Activated CD4-positive, alpha-beta T cell treated with anti-CD3 and anti-CD28 coated beads for 24 hours (primary cell): ENCODE data around the gene EPHA1.

Source experiments
- DNase-seq, 2 donors: peaks; one replicate each; pipeline ENCODE4 v3.0.0-alpha.2; 2020; ENCODE audit warnings: low read depth in 2 of 2

The EPHA1 gene

GRCh38 chr7:143389316-143390103 lies 19.1 kb downstream of the EPHA1 start:
- DNase-seq: no peak

- no peak for DNase-seq
Measured at GRCh38 chr7:143388491-143389101, 20.1 kb downstream of the EPHA1 start.

- DNase-seq: no peak
Measured at GRCh38 chr7:143388051-143388450, 20.6 kb downstream of the EPHA1 start.

DNA sequence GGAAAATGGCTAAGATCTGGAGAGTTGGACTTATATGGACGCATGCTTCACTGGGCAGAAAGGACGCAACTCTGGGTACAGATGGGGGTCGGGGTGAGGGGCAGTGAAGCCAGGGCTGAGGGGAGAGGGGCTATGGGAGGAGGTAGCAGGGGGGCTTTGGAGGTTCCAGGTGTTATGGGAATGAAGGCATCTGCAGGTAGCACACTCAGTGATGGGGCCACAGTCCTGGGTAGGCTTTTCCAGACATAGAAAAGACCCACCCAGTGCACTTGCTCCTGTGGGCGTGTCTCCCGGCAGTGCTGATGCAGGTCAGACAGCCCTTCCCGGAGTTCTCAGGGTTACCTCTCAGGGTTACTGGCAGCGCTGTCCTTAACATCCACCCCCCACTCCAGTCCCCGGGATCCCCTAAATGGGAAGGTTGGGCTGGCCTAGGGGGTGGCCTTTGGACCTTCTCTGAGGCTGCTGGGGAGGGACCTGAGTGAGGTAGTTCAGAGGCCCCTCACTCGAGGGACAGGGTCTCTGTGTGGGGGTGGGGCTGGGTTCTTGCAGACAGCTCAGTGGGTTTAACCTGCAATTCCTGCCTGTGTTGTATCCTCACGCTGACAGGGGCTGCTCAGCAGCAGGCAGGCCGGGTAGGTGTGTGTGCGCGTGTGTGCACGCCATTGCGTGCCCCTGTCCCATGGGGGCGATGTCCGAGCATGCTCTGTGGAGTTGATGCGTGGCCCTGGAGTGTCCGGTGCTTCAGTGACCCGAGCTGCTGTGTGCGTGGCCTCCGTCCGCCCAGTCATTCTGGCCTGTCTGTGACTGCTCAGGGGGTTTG lies 21.3 kb downstream of the EPHA1 start:
- no peak for DNase-seq

- DNase-seq: no peak
Measured at GRCh38 chr7:143385891-143386781, 22.5 kb downstream of the EPHA1 start.

GRCh38 chr7:143384661-143385631 lies 23.7 kb downstream of the EPHA1 start:
- no peak for DNase-seq

- DNase-seq: no peak
Measured at GRCh38 chr7:143384148-143384547, 24.5 kb downstream of the EPHA1 start.

DNA sequence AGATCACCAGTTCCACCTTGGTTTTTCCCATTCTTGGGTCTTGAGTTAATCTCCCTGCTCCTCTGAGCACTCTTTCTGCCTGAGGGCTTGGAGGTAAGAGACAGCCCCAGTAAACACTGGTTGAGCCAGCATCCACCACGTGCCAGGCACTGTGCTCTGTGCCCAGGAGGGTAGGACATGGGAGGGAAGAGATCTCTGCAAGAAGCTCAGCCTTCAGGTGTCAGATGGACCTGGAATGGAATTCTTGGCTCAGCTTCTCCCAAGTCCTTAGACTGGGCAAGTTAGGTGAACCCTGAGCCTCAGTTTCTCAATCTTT lies 25.1 kb downstream of the EPHA1 start:
- DNase-seq: no peak

GRCh38 chr7:143382791-143383641 lies 25.6 kb downstream of the EPHA1 start:
- no peak for DNase-seq

- no peak for DNase-seq
Measured at GRCh38 chr7:143382126-143382790, 26.4 kb downstream of the EPHA1 start.

DNA sequence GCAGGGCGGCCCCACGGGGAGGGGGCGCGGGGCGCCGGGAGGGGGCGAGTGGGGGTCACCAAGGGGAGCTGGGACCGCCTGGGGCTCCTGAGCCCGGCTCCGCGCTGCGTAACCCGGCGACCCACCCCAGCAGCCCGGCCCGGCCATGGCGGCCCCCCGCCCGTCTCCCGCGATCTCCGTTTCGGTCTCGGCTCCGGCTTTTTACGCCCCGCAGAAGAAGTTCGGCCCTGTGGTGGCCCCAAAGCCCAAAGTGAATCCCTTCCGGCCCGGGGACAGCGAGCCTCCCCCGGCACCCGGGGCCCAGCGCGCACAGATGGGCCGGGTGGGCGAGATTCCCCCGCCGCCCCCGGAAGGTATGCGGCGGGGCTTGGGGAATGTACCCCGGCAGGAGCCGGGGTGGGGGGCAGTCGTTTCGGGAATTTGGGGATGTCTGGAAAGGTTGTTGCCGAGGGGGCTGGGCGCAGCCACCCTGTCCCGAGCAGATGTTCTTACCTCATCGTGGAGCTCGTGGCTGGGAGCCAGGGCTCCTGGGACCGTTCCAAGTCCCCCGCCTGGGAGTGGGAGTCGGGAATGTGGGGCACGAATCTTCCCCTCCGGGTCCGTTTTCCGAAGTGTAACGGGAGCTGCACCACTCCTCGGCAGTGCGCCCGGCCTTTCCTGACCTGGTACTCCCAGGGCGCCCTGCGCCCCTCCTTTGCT lies 27.1 kb downstream of the EPHA1 start:
- DNase-seq: no peak

DNA sequence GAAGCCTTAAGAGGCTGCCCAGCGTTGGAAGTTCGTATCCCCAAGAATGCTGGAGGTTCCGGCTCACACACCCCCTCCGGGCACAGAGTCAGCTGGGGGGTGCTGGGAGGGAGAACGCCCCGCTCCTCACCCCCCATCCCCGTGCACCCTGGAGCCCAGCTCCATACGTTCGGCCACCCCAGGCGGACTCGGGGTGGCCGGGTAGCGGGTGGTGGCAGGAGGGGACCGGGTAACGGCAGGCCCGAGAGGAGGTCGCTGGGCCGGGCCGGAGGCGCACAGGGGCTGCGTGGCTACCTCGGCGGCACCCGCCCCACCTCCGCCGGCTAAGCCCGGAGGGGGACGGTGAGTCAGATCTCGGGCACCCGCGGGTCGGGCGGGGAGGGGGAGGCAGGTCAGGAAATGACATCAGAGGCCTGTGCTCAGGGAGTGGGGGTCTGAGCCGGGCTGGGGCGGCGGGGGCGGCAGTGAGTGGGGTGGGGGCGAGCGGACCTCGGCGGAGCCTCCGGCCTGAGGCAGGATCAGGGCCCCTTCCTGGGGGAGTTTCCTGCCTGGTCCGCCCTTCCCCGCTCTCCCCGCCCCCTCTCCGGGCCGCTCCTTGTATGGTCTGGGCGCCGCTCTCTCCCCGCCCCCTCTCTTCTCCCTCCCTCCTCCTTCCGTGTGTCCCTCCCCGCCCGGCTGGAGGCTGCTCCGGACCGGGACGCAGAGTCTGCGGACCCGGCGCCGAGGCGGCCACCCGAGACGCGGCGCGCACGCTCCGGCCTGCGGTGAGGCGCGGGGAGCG lies 27.8 kb downstream of the EPHA1 start, which contains the start of gene ZYX:
Gene ZYX (plus strand): TSS at position 700 of the 781 bp plus-strand sequence. CDS start 227 bp downstream, outside the sequence.
- DNase-seq: peak; percentile 73 to 82

DNA sequence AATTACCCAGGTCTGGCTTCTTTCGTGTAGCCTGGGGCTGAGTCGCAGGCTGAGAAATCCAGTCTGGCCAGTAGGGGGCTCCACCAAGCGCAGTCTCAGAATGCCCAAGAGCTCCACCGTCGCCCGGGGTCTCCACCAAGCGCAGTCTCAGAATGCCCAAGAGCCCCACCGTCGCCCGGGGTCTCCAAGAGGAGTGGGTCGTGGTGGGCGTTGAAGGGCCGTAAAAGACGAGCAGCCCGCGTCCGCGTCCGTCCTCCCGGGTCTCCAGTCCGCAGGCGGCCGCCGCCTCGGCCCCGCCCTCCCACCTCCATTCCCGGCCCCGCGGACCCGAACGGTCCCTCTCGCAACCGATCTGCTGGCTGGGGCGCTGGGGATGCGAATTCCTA lies 28.4 kb downstream of the EPHA1 start:
- peak; percentile 84 to 85 for DNase-seq

GRCh38 chr7:143379611-143380259 lies 28.9 kb downstream of the EPHA1 start:
- DNase-seq: no peak

GRCh38 chr7:143376396-143376795 lies 32.3 kb downstream of the EPHA1 start:
- no peak for DNase-seq

DNA sequence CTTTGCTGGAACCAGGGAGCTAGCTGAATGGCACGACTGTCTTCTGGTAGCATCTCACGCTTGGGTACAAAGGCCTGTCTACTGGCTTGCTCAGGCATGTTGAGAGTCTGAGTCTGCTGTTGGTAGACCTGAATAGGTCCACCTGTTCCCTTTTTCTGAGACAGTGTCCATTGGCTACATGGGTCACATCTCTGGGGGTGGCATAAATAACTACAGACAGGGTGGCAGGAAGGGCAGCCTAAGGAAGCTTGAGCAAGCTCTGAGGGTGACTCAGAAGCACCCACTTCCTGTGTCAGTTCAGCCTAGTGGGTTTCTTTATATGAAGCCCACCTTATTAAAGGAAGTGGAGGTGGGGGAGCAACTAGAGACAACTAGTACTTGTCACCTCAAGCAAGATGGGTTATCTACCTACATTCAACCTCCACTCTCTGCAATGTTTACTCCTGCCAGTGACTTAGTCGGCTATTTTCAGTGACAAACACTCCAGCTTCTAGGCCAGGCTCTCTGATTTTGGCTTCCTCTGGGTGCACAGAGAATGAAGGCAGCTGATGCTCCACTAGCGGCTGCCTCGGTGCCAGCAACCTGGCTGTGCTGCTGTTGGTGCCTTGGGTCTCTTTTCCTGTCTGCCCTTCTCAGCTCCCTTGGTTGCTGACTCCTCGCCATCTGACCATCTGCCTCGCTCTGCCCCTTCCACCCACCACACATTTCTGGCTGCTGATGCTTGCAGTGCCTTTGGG lies 33.2 kb downstream of the EPHA1 start:
- no peak for DNase-seq
